ENCODE measurements around the gene TRIM38.
A peak's percentile ranks its signal among the peaks of the same experiment; 100 is the strongest.
"Not testable (repeated sequence)": the region's sequence is repeated elsewhere in the genome, so short reads cannot be mapped to it uniquely, and the experiment has no call there.

Gene TRIM38

DNA sequence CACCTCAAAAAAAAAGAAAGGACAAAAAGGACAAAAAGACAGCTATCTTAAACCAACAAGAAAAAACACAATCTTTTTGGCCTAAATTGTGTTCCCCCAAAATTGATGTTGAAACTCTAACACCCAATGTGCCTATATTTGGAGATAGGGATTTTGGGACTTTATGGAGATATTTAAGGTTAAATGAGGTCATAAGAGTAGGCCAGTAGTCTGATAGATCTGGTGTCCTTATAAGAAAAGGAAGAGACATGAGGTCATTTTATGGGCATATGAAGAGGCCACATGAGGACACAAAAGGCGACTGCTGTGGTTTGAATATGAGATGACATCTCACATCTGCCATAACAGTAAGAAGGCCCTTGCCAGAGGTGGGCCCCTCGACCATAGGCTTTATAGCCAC, 49.5 kb downstream of the TRIM38 start:
- peaks cover 19% of the 10 kb centered on the region for H3K4me1 ChIP-seq (ENCODE audit: control insufficient read depth, insufficient read depth, low read length)
- H3K36me3 ChIP-seq (ENCODE audit: control insufficient read depth, insufficient read depth, low read length), result no peaks in the 10 kb centered on the region
- H3K4me3 ChIP-seq (ENCODE audit: low read depth, low read length), result no peak overlapping the region
- H3K27me3 ChIP-seq (ENCODE audit: control insufficient read depth, insufficient read depth, low read length), result no peaks in the 10 kb centered on the region
- no peak overlapping the region for H3K9ac ChIP-seq (ENCODE audit: low read length)
- no peaks in the 10 kb centered on the region for H3K9me3 ChIP-seq (ENCODE audit: control insufficient read depth, insufficient read depth, low read depth, low read length)
- H3K27ac ChIP-seq (ENCODE audit: low read depth, low read length), result no peak overlapping the region

GRCh38 chr6:26014386-26014785, 51.8 kb downstream of the TRIM38 start:
- not testable (repeated sequence) for H3K9me3 ChIP-seq (ENCODE audit: control insufficient read depth, insufficient read depth, low read depth, low read length); H3K27ac ChIP-seq (ENCODE audit: low read depth, low read length); H3K4me3 ChIP-seq (ENCODE audit: low read depth, low read length); H3K36me3 ChIP-seq (ENCODE audit: control insufficient read depth, insufficient read depth, low read length); H3K27me3 ChIP-seq (ENCODE audit: control insufficient read depth, insufficient read depth, low read length); H3K9ac ChIP-seq (ENCODE audit: low read length)
- peaks cover 29% of the 10 kb centered on the region for H3K4me1 ChIP-seq (ENCODE audit: control insufficient read depth, insufficient read depth, low read length)

DNA sequence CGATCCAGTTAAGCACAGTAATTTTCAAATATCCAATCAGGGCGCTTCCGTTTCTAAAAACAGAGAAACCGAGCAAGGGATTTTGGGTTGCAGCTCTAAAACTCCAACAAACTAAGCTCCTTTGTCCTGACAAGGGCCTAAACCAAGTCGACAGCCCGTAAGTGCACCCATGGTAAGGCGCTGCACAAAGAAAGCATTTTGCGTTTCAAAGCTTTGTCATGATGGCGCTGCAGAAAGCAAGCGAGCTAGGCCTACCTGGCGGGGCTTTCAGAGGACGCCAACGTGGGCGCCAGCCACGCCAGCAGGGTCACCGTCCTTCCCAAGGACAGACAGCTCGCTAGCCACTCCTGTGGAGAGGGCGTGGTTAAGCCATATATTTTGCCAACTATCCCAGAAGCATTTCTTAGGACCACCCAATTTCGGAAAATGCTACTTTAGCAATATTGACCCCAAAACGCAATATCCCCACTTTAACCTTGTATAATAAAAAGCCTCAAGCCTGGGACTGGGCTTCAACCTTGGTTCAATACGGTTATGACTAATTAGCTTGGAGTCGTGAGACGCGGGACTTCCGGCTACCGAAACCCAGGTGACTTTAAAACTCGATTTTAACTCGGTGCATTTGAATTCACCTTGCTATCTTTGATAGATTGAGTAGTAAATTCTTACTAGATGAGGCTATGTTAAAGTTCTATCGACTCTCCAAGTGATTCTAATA, 53.8 kb downstream of the TRIM38 start:
- Histone ChIP-seq H3K27me3 (ENCODE audit: control insufficient read depth, insufficient read depth, low read length) (no peaks in the 10 kb centered on the region), H3K27ac (ENCODE audit: low read depth, low read length) (peak overlapping the region; percentile 94), H3K9me3 (ENCODE audit: control insufficient read depth, insufficient read depth, low read depth, low read length) (no peaks in the 10 kb centered on the region), H3K4me1 (ENCODE audit: control insufficient read depth, insufficient read depth, low read length) (peaks cover 29% of the 10 kb centered on the region), H3K4me3 (ENCODE audit: low read depth, low read length) (peak overlapping the region; percentile 82), H3K9ac (ENCODE audit: low read length) (peak overlapping the region; percentile 100), H3K36me3 (ENCODE audit: control insufficient read depth, insufficient read depth, low read length) (no peaks in the 10 kb centered on the region)

DNA sequence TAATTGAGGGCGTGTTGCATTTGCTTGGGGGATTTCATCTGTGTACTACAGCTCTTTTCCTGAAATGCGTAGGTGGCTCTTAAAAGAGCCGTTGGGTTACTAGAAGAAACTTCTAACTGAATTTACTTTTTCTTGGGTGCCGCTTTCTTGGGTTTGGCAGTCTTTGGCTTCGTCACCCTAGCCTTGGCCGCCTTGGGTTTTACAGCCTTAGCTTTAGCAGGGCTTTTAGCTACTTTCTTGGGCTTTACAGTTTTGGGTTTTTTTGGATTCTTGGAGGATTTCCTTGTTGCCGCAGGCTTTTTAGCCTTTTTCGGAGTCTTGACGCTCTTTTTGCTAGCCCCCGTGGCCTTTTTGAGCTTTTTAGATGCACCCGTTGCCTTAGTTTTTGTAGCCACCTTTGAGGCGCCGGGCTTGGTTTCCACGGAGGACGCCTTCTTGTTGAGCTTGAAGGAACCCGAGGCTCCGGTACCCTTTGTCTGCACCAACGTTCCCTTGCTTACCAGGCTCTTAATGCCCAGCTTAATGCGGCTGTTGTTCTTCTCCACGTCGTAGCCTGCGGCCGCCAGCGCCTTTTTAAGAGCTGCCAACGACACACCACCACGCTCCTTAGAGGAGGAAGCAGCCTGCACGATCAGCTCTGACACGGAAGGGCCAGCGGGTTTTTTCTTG, 54.5 kb downstream of the TRIM38 start:
- Histone ChIP-seq H3K36me3 (ENCODE audit: control insufficient read depth, insufficient read depth, low read length) (no peaks in the 10 kb centered on the region), H3K4me1 (ENCODE audit: control insufficient read depth, insufficient read depth, low read length) (peaks cover 29% of the 10 kb centered on the region), H3K9me3 (ENCODE audit: control insufficient read depth, insufficient read depth, low read depth, low read length) (no peaks in the 10 kb centered on the region), H3K27ac (ENCODE audit: low read depth, low read length) (peak overlapping the region; percentile 94), H3K4me3 (ENCODE audit: low read depth, low read length) (peak overlapping the region; percentile 82), H3K9ac (ENCODE audit: low read length) (peak overlapping the region; percentile 100), H3K27me3 (ENCODE audit: control insufficient read depth, insufficient read depth, low read length) (no peaks in the 10 kb centered on the region)

- H3K4me1 ChIP-seq (ENCODE audit: control insufficient read depth, insufficient read depth, low read length), result peaks cover 34% of the 10 kb centered on the region
- no peaks in the 10 kb centered on the region for H3K27me3 ChIP-seq (ENCODE audit: control insufficient read depth, insufficient read depth, low read length)
- no peaks in the 10 kb centered on the region for H3K9me3 ChIP-seq (ENCODE audit: control insufficient read depth, insufficient read depth, low read depth, low read length)
- H3K27ac ChIP-seq (ENCODE audit: low read depth, low read length), result peak overlapping the region; percentile 96
- peak overlapping the region; percentile 100 for H3K9ac ChIP-seq (ENCODE audit: low read length)
- no peaks in the 10 kb centered on the region for H3K36me3 ChIP-seq (ENCODE audit: control insufficient read depth, insufficient read depth, low read length)
- H3K4me3 ChIP-seq (ENCODE audit: low read depth, low read length), result peak overlapping the region; percentile 82
These were observed 55.0 kb downstream of the TRIM38 start for GRCh38 chr6:26017632-26017966.

DNA sequence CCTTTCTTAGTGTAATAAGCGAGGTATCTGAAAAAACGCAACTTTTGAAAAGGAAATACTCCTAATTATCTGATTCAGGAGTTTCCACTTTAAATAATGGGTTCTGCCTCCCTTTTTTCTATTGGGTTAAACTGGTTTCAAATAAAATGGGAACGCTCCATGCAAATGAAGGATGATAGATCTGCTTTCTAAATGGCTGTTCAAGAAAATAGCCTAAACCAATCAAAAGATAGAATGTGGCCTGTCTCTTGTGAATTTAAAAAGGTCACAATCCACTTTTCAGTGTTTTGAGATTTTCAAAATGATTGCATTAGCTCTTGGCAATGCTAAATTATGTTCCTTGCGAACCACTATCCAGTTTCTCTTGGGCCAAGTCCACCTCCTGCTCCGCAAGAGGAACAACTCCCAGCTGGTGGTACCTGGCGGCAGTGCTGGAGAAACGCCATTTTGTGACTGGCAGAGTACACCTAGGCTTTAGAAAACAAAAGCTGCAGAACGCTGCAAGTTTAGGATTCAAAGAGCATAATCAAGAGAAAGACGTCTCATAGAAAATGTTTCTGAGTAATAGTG, 56.7 kb downstream of the TRIM38 start:
- H3K27me3 ChIP-seq (ENCODE audit: control insufficient read depth, insufficient read depth, low read length), result no peaks in the 10 kb centered on the region
- no peaks in the 10 kb centered on the region for H3K36me3 ChIP-seq (ENCODE audit: control insufficient read depth, insufficient read depth, low read length)
- H3K4me3 ChIP-seq (ENCODE audit: low read depth, low read length), result peak overlapping the region; percentile 78
- H3K9me3 ChIP-seq (ENCODE audit: control insufficient read depth, insufficient read depth, low read depth, low read length), result no peaks in the 10 kb centered on the region
- H3K9ac ChIP-seq (ENCODE audit: low read length), result peak overlapping the region; percentile 100
- peaks cover 38% of the 10 kb centered on the region for H3K4me1 ChIP-seq (ENCODE audit: control insufficient read depth, insufficient read depth, low read length)
- peak overlapping the region; percentile 96 for H3K27ac ChIP-seq (ENCODE audit: low read depth, low read length)

GRCh38 chr6:26019967-26020328, 57.3 kb downstream of the TRIM38 start:
- peak overlapping the region; percentile 98 for H3K9ac ChIP-seq (ENCODE audit: low read length)
- no peaks in the 10 kb centered on the region for H3K9me3 ChIP-seq (ENCODE audit: control insufficient read depth, insufficient read depth, low read depth, low read length)
- H3K4me1 ChIP-seq (ENCODE audit: control insufficient read depth, insufficient read depth, low read length), result peaks cover 42% of the 10 kb centered on the region
- H3K36me3 ChIP-seq (ENCODE audit: control insufficient read depth, insufficient read depth, low read length), result no peaks in the 10 kb centered on the region
- peak overlapping the region; percentile 78 for H3K4me3 ChIP-seq (ENCODE audit: low read depth, low read length)
- no peaks in the 10 kb centered on the region for H3K27me3 ChIP-seq (ENCODE audit: control insufficient read depth, insufficient read depth, low read length)
- H3K27ac ChIP-seq (ENCODE audit: low read depth, low read length), result peak overlapping the region; percentile 96

DNA sequence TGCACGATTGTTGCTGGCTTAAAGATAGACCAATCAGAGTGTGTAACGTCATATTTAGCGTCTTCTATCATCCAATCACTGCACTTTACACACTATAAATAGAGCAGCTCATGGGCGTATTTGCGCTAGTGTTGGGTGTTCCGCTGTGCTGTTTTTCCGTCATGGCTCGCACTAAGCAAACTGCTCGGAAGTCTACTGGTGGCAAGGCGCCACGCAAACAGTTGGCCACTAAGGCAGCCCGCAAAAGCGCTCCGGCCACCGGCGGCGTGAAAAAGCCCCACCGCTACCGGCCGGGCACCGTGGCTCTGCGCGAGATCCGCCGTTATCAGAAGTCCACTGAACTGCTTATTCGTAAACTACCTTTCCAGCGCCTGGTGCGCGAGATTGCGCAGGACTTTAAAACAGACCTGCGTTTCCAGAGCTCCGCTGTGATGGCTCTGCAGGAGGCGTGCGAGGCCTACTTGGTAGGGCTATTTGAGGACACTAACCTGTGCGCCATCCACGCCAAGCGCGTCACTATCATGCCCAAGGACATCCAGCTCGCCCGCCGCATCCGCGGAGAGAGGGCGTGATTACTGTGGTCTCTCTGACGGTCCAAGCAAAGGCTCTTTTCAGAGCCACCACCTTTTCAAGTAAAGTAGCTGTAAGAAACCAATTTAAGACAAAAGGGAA, 57.9 kb downstream of the TRIM38 start:
- H3K27ac ChIP-seq (ENCODE audit: low read depth, low read length), result peak overlapping the region; percentile 96
- H3K4me3 ChIP-seq (ENCODE audit: low read depth, low read length), result peak overlapping the region; percentile 78
- H3K4me1 ChIP-seq (ENCODE audit: control insufficient read depth, insufficient read depth, low read length), result peaks cover 39% of the 10 kb centered on the region
- no peaks in the 10 kb centered on the region for H3K9me3 ChIP-seq (ENCODE audit: control insufficient read depth, insufficient read depth, low read depth, low read length)
- H3K36me3 ChIP-seq (ENCODE audit: control insufficient read depth, insufficient read depth, low read length), result no peaks in the 10 kb centered on the region
- no peaks in the 10 kb centered on the region for H3K27me3 ChIP-seq (ENCODE audit: control insufficient read depth, insufficient read depth, low read length)
- H3K9ac ChIP-seq (ENCODE audit: low read length), result peak overlapping the region; percentile 98

DNA sequence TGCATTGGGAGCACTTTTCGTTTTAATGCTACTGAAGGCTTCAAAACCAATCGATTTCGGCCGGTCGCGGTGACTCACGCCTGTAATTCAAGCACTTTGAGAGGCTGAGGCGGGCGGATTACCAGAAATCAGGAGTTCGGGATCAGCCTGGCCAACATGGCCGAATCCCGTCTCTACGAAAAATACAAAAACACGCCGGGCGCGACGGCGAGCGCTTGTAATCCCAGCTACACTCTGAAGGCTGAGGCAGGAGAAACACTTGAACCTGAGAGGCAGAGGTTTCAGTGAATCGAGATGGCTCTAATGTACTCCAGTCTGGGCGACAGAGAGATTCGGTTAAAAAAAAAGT, 58.4 kb downstream of the TRIM38 start:
- Histone ChIP-seq H3K27me3 (ENCODE audit: control insufficient read depth, insufficient read depth, low read length) (no peaks in the 10 kb centered on the region), H3K4me1 (ENCODE audit: control insufficient read depth, insufficient read depth, low read length) (peaks cover 39% of the 10 kb centered on the region), H3K36me3 (ENCODE audit: control insufficient read depth, insufficient read depth, low read length) (no peaks in the 10 kb centered on the region), H3K4me3 (ENCODE audit: low read depth, low read length) (peak overlapping the region; percentile 78), H3K9ac (ENCODE audit: low read length) (peak overlapping the region; percentile 98), H3K27ac (ENCODE audit: low read depth, low read length) (peak overlapping the region; percentile 96), H3K9me3 (ENCODE audit: control insufficient read depth, insufficient read depth, low read depth, low read length) (no peaks in the 10 kb centered on the region)

DNA sequence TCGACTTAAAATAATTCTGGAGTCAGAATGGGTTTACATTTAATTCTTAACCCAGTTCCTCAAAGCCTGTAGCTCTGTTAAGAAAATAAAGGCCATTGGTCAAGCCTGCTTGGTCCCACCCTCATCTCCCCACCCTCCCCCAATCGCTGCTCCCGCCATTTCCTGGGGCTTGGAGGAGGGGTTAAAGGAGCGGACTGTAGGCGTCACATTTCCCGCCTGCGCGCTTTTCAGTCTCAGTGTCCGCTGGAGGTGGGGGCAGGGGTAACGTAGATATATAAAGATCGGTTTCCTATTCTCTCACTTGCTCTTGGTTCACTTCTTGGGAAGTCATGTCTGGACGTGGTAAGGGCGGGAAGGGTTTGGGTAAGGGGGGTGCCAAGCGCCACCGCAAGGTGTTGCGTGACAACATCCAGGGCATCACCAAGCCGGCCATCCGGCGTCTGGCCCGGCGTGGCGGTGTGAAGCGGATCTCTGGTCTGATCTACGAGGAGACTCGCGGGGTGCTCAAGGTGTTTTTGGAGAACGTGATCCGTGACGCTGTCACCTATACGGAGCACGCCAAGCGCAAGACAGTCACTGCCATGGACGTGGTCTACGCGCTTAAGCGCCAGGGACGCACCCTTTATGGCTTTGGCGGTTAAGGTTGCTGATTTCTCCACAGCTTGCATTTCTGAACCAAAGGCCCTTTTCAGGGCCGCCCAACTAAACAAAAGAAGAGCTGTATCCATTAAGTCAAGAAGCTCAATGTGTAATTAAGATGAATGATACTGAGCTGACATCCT, 58.9 kb downstream of the TRIM38 start:
- Histone ChIP-seq H3K9me3 (ENCODE audit: control insufficient read depth, insufficient read depth, low read depth, low read length) (no peaks in the 10 kb centered on the region), H3K36me3 (ENCODE audit: control insufficient read depth, insufficient read depth, low read length) (no peaks in the 10 kb centered on the region), H3K27me3 (ENCODE audit: control insufficient read depth, insufficient read depth, low read length) (no peaks in the 10 kb centered on the region), H3K27ac (ENCODE audit: low read depth, low read length) (peak overlapping the region; percentile 96), H3K9ac (ENCODE audit: low read length) (peak overlapping the region; percentile 98), H3K4me1 (ENCODE audit: control insufficient read depth, insufficient read depth, low read length) (peaks cover 35% of the 10 kb centered on the region), H3K4me3 (ENCODE audit: low read depth, low read length) (peak overlapping the region; percentile 78)
